ENCODE results near the gene S100A4. TPM values are rescaled to one million over a fixed set of nuclear protein-coding genes. Genes with fewer than 3 reads are reported as not detected.

Gene S100A4
- polyA plus RNA-seq, 1 donor from 2014 or later, result not detected

GRCh38 chr1:153548722-153549688, 3.4 kb upstream of the S100A4 start, which contains the start of gene S100A3:
S100A3 (minus strand) TSS chr1:153549258; CDS start chr1:153548485, 773 bp downstream.
- Histone ChIP-seq H3K9me2 (ENCODE audit: insufficient read depth, low read length) (no peaks in the 10 kb centered on the region), H3K36me3 (ENCODE audit: insufficient read depth, low read length) (no peaks in the 10 kb centered on the region), H3K9me3 (ENCODE audit: low read length) (no peaks in the 10 kb centered on the region), H3K4me2 (ENCODE audit: low read length) (no peak within 1 kb of the TSS), H2AFZ (ENCODE audit: low read depth, low read length) (no peak within 1 kb of the TSS), H3F3A (ENCODE audit: insufficient read depth, low read length, poor library complexity, severe bottlenecking) (no peaks in the 10 kb centered on the region), H3K9ac (ENCODE audit: low read length) (no peak within 1 kb of the TSS), H4K20me1 (ENCODE audit: insufficient read depth) (no peaks in the 10 kb centered on the region), H3K27ac (ENCODE audit: low read length) (no peak within 1 kb of the TSS), H3K4me3 (ENCODE audit: low read length) (no peak within 1 kb of the TSS), H3K27me3 (ENCODE audit: insufficient read depth, low read depth, low read length) (no peaks in the 10 kb centered on the region), H3K79me2 (replicated peaks; ENCODE audit: insufficient read depth, low read length) (no peaks in the 10 kb centered on the region)
- no peak for TF ChIP-seq POLR2AphosphoS5 (IDR thresholded peaks at IDR 0.05)
- no peak for TF ChIP-seq SMC3 (conservative IDR thresholded peaks at IDR 0.05; ENCODE audit: poor library complexity)
- no peak for TF ChIP-seq EP300 (conservative IDR thresholded peaks at IDR 0.05; ENCODE audit: poor library complexity, severe bottlenecking)
- TF ChIP-seq RAD21 (conservative IDR thresholded peaks at IDR 0.05), result no peak
- TF ChIP-seq REST (IDR thresholded peaks at IDR 0.05; ENCODE audit: borderline replicate concordance), result no peak
- no peak for TF ChIP-seq CTCF (IDR thresholded peaks at IDR 0.05; ENCODE audit: poor library complexity, severe bottlenecking)
- TF ChIP-seq TAF1 (IDR thresholded peaks at IDR 0.05; ENCODE audit: low read depth), result no peak
- TF ChIP-seq MXI1 (conservative IDR thresholded peaks at IDR 0.05; ENCODE audit: poor library complexity, severe bottlenecking), result no peak
- TF ChIP-seq EZH2 (IDR thresholded peaks at IDR 0.05; ENCODE audit: borderline replicate concordance, insufficient read depth, low read length, poor library complexity, severe bottlenecking), result no peak

- no peaks in the 10 kb centered on the region for H3K9me3 ChIP-seq (ENCODE audit: low read length)
- no peaks in the 10 kb centered on the region for H3K36me3 ChIP-seq (ENCODE audit: insufficient read depth, low read length)
- no peaks in the 10 kb centered on the region for H3K79me2 ChIP-seq (replicated peaks; ENCODE audit: insufficient read depth, low read length)
- H4K20me1 ChIP-seq (ENCODE audit: insufficient read depth), result no peaks in the 10 kb centered on the region
- no peak overlapping the region for H3K4me2 ChIP-seq (ENCODE audit: low read length)
- no peaks in the 10 kb centered on the region for H3F3A ChIP-seq (ENCODE audit: insufficient read depth, low read length, poor library complexity, severe bottlenecking)
- H3K27me3 ChIP-seq (ENCODE audit: insufficient read depth, low read depth, low read length), result no peaks in the 10 kb centered on the region
- no peaks in the 10 kb centered on the region for H3K9me2 ChIP-seq (ENCODE audit: insufficient read depth, low read length)
- no peak overlapping the region for H3K4me3 ChIP-seq (ENCODE audit: low read length)
- TF ChIP-seq POLR2AphosphoS5 (IDR thresholded peaks at IDR 0.05) (no peak), MXI1 (conservative IDR thresholded peaks at IDR 0.05; ENCODE audit: poor library complexity, severe bottlenecking) (no peak), SMC3 (conservative IDR thresholded peaks at IDR 0.05; ENCODE audit: poor library complexity) (no peak), REST (IDR thresholded peaks at IDR 0.05; ENCODE audit: borderline replicate concordance) (no peak), CTCF (IDR thresholded peaks at IDR 0.05; ENCODE audit: poor library complexity, severe bottlenecking) (no peak), RAD21 (conservative IDR thresholded peaks at IDR 0.05) (no peak), TAF1 (IDR thresholded peaks at IDR 0.05; ENCODE audit: low read depth) (no peak), EZH2 (IDR thresholded peaks at IDR 0.05; ENCODE audit: borderline replicate concordance, insufficient read depth, low read length, poor library complexity, severe bottlenecking) (no peak), EP300 (conservative IDR thresholded peaks at IDR 0.05; ENCODE audit: poor library complexity, severe bottlenecking) (no peak)
- no peak overlapping the region for H3K9ac ChIP-seq (ENCODE audit: low read length)
- no peak overlapping the region for H2AFZ ChIP-seq (ENCODE audit: low read depth, low read length)
- H3K27ac ChIP-seq (ENCODE audit: low read length), result no peak overlapping the region
Observed at GRCh38 chr1:153547560-153548551, 2.2 kb upstream of the S100A4 start.
